Panc1 (cell line): Measurements from ENCODE around the gene NTM. TPM values are rescaled to one million over a fixed set of nuclear protein-coding genes. Genes with fewer than 3 reads are reported as not detected.

ENCODE experiments used
- ATAC-seq: fragments of 200-7000 bp; cut with Tn5 transposase; 2 replicates; pipeline ENCODE4 v1.9.1; 2020; ENCODE audit warnings: mild to moderate bottlenecking, moderate library complexity
- BruUV-seq: library from RNA; stranded (reverse); fragments of 400-500 nt; replicated peaks from 2 replicates; lab custom pipeline; 2021; lab: Mats Ljungman, UMichigan
- CTCF ChIA-PET: fragments of 300-600 bp; sonication (Branson Sonifier 250); formaldehyde crosslinking; loops from one replicate; lab custom pipeline; 2022; ENCODE audit warnings: antibody characterized with exemption; lab: Charles Lee
- POLR2A ChIA-PET: fragments of 300-600 bp; sonication (Branson Sonifier 250); formaldehyde crosslinking; loops from one replicate; lab custom pipeline; 2022; ENCODE audit warnings: antibody characterized with exemption; lab: Charles Lee
- DNase-seq: peaks from one replicate; pipeline ENCODE4 v3.0.0-alpha.2; 2010; ENCODE audit warnings: low read depth, low spot score
- H3K27ac ChIP-seq: 2 replicates; pipeline ENCODE4 v1.5.1; 2011; ENCODE audit warnings: mild to moderate bottlenecking, low read length, inconsistent platforms
- H3K27me3 ChIP-seq: fragments of 200-500 bp; sonication (Bioruptor generic); 2 replicates; pipeline ENCODE4 v1.6.0; 2014; ENCODE audit warnings: low read length, inconsistent platforms; ENCODE audit not compliant: control insufficient read depth, insufficient read depth
- H3K36me3 ChIP-seq: fragments of 200-500 bp; sonication (Bioruptor generic); 2 replicates; pipeline ENCODE4 v1.5.1; 2014; ENCODE audit warnings: inconsistent platforms, mild to moderate bottlenecking, low read length, moderate library complexity; ENCODE audit not compliant: control insufficient read depth, insufficient read depth
- H3K4me1 ChIP-seq: 2 replicates; pipeline ENCODE4 v1.5.1; 2011; ENCODE audit warnings: inconsistent platforms, mild to moderate bottlenecking, low read length, moderate library complexity; ENCODE audit not compliant: control insufficient read depth, insufficient read depth
- H3K4me3 ChIP-seq, 2 experiments: 2 replicates each; pipeline ENCODE4 v1.5.1; 2011 to 2012; ENCODE audit warnings: low read depth in 2 of 2, low read length in 2 of 2, mild to moderate bottlenecking in 2 of 2, inconsistent platforms in 1 of 2, moderate library complexity in 1 of 2
- H3K9me3 ChIP-seq: fragments of 200-500 bp; sonication (Bioruptor generic); 2 replicates; pipeline ENCODE4 v1.5.1; 2014; ENCODE audit warnings: low read depth, mild to moderate bottlenecking, inconsistent platforms, low read length, moderate library complexity; ENCODE audit not compliant: control insufficient read depth, insufficient read depth
- POLR2AphosphoS5 ChIP-seq: IDR thresholded peaks from 2 replicates; pipeline ENCODE4 v1.6.1; 2012; ENCODE audit warnings: mild to moderate bottlenecking, low read depth, low read length, moderate library complexity
- SIN3A ChIP-seq: IDR thresholded peaks from 2 replicates; pipeline ENCODE4 v1.6.1; 2012; ENCODE audit warnings: low read depth, mild to moderate bottlenecking, low read length, moderate library complexity, borderline replicate concordance; ENCODE audit not compliant: insufficient read depth
- TCF7L2 ChIP-seq: IDR thresholded peaks from 2 replicates; pipeline ENCODE4 v1.6.1; 2011; ENCODE audit warnings: mild to moderate bottlenecking, low read depth, low read length, inconsistent platforms
- in situ Hi-C: cut with HindIII; loops from 2 replicates; pipeline ENCODE4 v1.10.0; 2016; ENCODE audit warnings: low sequenced_read_pairs, low pct_unique_long_range_greater_than_20kb
- intact Hi-C: fragments of 100-400 bp; cut with micrococcal nuclease; formaldehyde crosslinking; loops from one replicate; pipeline ENCODE4 v1.10.0; 2022; ENCODE audit not compliant: unreplicated experiment
- total RNA-seq: library from RNA; stranded (reverse); gene quantifications from one replicate; pipeline ENCODE4 v1.2.1, GENCODE V29; 2021; ENCODE audit not compliant: unreplicated experiment
- TF ChIP-seq, protein P1 (sequence below), 2 experiments: IDR thresholded peaks; 2 replicates each; pipeline ENCODE4 v1.6.1; 2011 to 2012; ENCODE audit warnings: low read depth in 2 of 2, control low read depth in 1 of 2, low read length in 1 of 2, mild to moderate bottlenecking in 1 of 2, moderate library complexity in 1 of 2; ENCODE audit not compliant: insufficient read depth in 1 of 2
- TF ChIP-seq, protein P2 (sequence below): fragments of 450-650 bp; IDR thresholded peaks from 2 replicates; pipeline ENCODE4 v1.5.1; 2017; ENCODE audit warnings: mild to moderate bottlenecking

The NTM gene
- total RNA-seq, 1 experiment from 2014 or later, result 0.10 TPM

DNA sequence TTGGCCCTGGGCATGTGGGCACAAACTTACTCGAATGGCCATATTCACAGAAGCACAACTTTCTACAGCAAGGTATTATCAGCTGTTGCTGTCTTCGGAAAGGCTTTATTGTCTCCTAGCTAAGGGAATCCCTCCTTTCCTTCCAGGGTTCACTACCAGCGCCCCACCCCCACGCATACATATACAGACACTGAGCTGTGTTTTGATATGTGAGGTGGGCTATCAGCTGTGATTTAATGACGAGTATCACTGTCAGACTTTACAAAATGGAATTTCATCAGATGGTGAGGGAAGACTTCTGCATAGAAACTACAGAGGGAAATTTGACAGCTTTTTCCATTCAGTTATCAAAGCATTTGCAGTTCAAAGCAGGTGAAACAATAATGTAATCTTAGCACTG, 730.2 kb downstream of the NTM start:
- H3K4me3 ChIP-seq, result no peak overlapping the region
- TF ChIP-seq SIN3A, result no peak
- TF ChIP-seq TCF7L2, result no peak
- ATAC-seq, result no peak
- in situ Hi-C loops, result no loop called here
- no peaks in the 10 kb centered on the region for H3K36me3 ChIP-seq
- no peaks in the 10 kb centered on the region for H3K9me3 ChIP-seq
- H3K4me1 ChIP-seq, result no peaks in the 10 kb centered on the region; the same call in 1 of the 2 replicates
- H3K27me3 ChIP-seq, result no peaks in the 10 kb centered on the region; the same call in 1 of the 2 replicates
- no peak overlapping the region for H3K27ac ChIP-seq
- CTCF ChIA-PET, result interaction anchor here (0.6 to 0.7 kb wide), 2 partner anchors 203 to 562 kb away, joined by 3 to 4 read pairs; no protein-coding TSS in a partner anchor
- POLR2A ChIA-PET, result no interaction called here
- no peak for DNase-seq
- BruUV-seq, result no TSS peak
- intact Hi-C loops, result no loop called here

DNA sequence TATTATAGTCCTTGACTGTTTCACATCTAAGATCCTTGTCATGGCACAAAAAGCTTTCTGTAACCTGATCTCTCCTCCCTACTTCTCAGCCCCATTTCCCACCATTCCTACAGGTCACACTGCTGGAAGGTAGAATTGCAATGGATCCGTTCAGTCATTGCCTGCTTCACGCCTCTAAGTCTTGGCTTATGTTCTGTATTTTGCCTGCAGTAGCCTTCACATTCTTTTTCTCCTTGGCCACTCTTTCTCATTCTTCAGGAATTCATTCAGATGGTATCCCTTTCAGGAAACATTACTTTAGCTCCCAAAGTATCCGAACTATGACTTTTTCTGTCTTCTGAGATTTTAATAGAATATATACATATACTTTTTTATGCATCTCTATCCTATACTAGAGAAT, 731.5 kb downstream of the NTM start:
- POLR2A ChIA-PET, result no interaction called here
- no peaks in the 10 kb centered on the region for H3K36me3 ChIP-seq
- TF ChIP-seq TCF7L2, result no peak
- TF ChIP-seq, protein P1, sequence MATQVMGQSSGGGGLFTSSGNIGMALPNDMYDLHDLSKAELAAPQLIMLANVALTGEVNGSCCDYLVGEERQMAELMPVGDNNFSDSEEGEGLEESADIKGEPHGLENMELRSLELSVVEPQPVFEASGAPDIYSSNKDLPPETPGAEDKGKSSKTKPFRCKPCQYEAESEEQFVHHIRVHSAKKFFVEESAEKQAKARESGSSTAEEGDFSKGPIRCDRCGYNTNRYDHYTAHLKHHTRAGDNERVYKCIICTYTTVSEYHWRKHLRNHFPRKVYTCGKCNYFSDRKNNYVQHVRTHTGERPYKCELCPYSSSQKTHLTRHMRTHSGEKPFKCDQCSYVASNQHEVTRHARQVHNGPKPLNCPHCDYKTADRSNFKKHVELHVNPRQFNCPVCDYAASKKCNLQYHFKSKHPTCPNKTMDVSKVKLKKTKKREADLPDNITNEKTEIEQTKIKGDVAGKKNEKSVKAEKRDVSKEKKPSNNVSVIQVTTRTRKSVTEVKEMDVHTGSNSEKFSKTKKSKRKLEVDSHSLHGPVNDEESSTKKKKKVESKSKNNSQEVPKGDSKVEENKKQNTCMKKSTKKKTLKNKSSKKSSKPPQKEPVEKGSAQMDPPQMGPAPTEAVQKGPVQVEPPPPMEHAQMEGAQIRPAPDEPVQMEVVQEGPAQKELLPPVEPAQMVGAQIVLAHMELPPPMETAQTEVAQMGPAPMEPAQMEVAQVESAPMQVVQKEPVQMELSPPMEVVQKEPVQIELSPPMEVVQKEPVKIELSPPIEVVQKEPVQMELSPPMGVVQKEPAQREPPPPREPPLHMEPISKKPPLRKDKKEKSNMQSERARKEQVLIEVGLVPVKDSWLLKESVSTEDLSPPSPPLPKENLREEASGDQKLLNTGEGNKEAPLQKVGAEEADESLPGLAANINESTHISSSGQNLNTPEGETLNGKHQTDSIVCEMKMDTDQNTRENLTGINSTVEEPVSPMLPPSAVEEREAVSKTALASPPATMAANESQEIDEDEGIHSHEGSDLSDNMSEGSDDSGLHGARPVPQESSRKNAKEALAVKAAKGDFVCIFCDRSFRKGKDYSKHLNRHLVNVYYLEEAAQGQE (IDR thresholded peaks at IDR 0.05; ENCODE audit: insufficient read depth in 1 of 2, low read depth in 2 of 2, low read length in 1 of 2), result no peak
- no peak for TF ChIP-seq SIN3A
- TF ChIP-seq POLR2AphosphoS5, result no peak
- TF ChIP-seq, protein P2, sequence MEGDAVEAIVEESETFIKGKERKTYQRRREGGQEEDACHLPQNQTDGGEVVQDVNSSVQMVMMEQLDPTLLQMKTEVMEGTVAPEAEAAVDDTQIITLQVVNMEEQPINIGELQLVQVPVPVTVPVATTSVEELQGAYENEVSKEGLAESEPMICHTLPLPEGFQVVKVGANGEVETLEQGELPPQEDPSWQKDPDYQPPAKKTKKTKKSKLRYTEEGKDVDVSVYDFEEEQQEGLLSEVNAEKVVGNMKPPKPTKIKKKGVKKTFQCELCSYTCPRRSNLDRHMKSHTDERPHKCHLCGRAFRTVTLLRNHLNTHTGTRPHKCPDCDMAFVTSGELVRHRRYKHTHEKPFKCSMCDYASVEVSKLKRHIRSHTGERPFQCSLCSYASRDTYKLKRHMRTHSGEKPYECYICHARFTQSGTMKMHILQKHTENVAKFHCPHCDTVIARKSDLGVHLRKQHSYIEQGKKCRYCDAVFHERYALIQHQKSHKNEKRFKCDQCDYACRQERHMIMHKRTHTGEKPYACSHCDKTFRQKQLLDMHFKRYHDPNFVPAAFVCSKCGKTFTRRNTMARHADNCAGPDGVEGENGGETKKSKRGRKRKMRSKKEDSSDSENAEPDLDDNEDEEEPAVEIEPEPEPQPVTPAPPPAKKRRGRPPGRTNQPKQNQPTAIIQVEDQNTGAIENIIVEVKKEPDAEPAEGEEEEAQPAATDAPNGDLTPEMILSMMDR, result no peak
- intact Hi-C loops, result no loop called here
- ATAC-seq (no peak), DNase-seq (no peak)
- CTCF ChIA-PET, result no interaction called here
- in situ Hi-C loops, result no loop called here
- H3K9me3 ChIP-seq, result no peaks in the 10 kb centered on the region
- BruUV-seq, result no TSS peak
- H3K27me3 ChIP-seq, result no peaks in the 10 kb centered on the region; the same call in 1 of the 2 replicates
- H3K27ac ChIP-seq, result no peak overlapping the region
- H3K4me3 ChIP-seq, result no peak overlapping the region
- no peaks in the 10 kb centered on the region; the same call in 1 of the 2 replicates for H3K4me1 ChIP-seq

DNA sequence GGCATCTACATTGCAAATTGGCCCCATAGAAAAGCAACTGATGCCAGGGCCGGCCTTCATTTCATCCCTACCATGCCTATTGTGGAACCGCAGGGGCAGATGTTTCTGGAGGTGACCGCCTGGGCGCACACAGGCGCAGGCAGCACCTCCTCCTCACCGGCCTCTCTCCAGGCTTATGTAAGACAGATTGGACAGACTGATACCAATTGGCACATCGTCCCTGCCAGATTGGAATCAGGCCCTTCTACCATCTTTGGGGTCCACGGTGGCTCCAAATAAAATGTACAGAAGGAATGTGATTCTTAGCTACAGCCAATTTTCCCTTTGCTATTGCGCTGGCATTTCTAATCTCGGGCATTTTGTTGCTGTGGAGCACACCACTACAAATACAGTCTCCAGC, 732.6 kb downstream of the NTM start:
- TF ChIP-seq POLR2AphosphoS5 (no peak), SIN3A (no peak), TCF7L2 (no peak)
- TF ChIP-seq, protein P2, result no peak
- TF ChIP-seq, protein P1 (IDR thresholded peaks at IDR 0.05; ENCODE audit: insufficient read depth in 1 of 2, low read depth in 2 of 2, low read length in 1 of 2), result no peak
- Histone ChIP-seq H3K27me3 (no peaks in the 10 kb centered on the region; the same call in 1 of the 2 replicates), H3K36me3 (no peaks in the 10 kb centered on the region), H3K4me1 (no peaks in the 10 kb centered on the region; the same call in 1 of the 2 replicates), H3K4me3 (no peak overlapping the region), H3K27ac (no peak overlapping the region), H3K9me3 (no peaks in the 10 kb centered on the region)
- in situ Hi-C loops, result no loop called here
- intact Hi-C loops, result no loop called here
- ATAC-seq (no peak), DNase-seq (no peak)
- POLR2A ChIA-PET, result no interaction called here
- CTCF ChIA-PET, result no interaction called here
- no TSS peak for BruUV-seq
